Measurements from ENCODE around the gene NOTCH2.

The NOTCH2 gene

GRCh38 chr1:119906927-119907652 lies 162.4 kb downstream of the NOTCH2 start:
- no peak for DNase-seq (ENCODE audit: low read depth)

- DNase-seq (ENCODE audit: low read depth), result no peak
Measured at GRCh38 chr1:119903443-119903835, 166.0 kb downstream of the NOTCH2 start.

- DNase-seq (ENCODE audit: low read depth), result no peak
Measured at GRCh38 chr1:119902775-119903442, 166.6 kb downstream of the NOTCH2 start.

- DNase-seq (ENCODE audit: low read depth), result no peak
Measured at GRCh38 chr1:119898981-119899720, 170.3 kb downstream of the NOTCH2 start.

- DNase-seq (ENCODE audit: low read depth), result no peak
Measured at GRCh38 chr1:119898530-119898929, 170.9 kb downstream of the NOTCH2 start.

GRCh38 chr1:119896303-119896702 lies 173.2 kb downstream of the NOTCH2 start, which contains the start of gene ADAM30:
Gene ADAM30 (minus strand): TSS chr1:119896515. CDS start chr1:119896336, 179 bp downstream.
- no peak for DNase-seq (ENCODE audit: low read depth)

GRCh38 chr1:119895102-119895501 lies 174.4 kb downstream of the NOTCH2 start:
- no peak for DNase-seq (ENCODE audit: low read depth)

GRCh38 chr1:119893827-119894700 lies 175.4 kb downstream of the NOTCH2 start:
- no peak for DNase-seq (ENCODE audit: low read depth)

GRCh38 chr1:119893238-119893791 lies 176.1 kb downstream of the NOTCH2 start:
- DNase-seq (ENCODE audit: low read depth), result no peak

- no peak for DNase-seq (ENCODE audit: low read depth)
Measured at GRCh38 chr1:119891386-119891785, 178.1 kb downstream of the NOTCH2 start.

- DNase-seq (ENCODE audit: low read depth), result no peak
Measured at GRCh38 chr1:119888476-119888875, 181.0 kb downstream of the NOTCH2 start.

- DNase-seq (ENCODE audit: low read depth), result no peak
Measured at GRCh38 chr1:119887427-119887826, 182.0 kb downstream of the NOTCH2 start.

GRCh38 chr1:119885903-119886783 lies 183.3 kb downstream of the NOTCH2 start:
- DNase-seq (ENCODE audit: low read depth), result no peak

GRCh38 chr1:119884711-119885110 lies 184.8 kb downstream of the NOTCH2 start:
- DNase-seq (ENCODE audit: low read depth), result no peak

GRCh38 chr1:119883826-119884225 lies 185.6 kb downstream of the NOTCH2 start:
- no peak for DNase-seq (ENCODE audit: low read depth)

- no peak for DNase-seq (ENCODE audit: low read depth)
Measured at GRCh38 chr1:119882132-119883049, 187.1 kb downstream of the NOTCH2 start.

GRCh38 chr1:119879510-119880434 lies 189.7 kb downstream of the NOTCH2 start:
- DNase-seq (ENCODE audit: low read depth), result no peak

- no peak for DNase-seq (ENCODE audit: low read depth)
Measured at GRCh38 chr1:119878171-119878570, 191.3 kb downstream of the NOTCH2 start.

Data from fibroblast of the conjunctiva (primary cell).